ENCODE data around the gene PGLYRP3. TPM values are rescaled to one million over a fixed set of nuclear protein-coding genes. Genes with fewer than 3 reads are reported as not detected.

The PGLYRP3 gene
- not detected in 2 replicates for polyA plus RNA-seq
- polyA minus RNA-seq: not detected in 2 replicates

- Histone ChIP-seq H2AFZ (ENCODE audit: low read depth, low read length) (no peak within 1 kb of the TSS), H3K4me2 (ENCODE audit: low read length) (no peak within 1 kb of the TSS), H3K9ac (ENCODE audit: low read length) (no peak within 1 kb of the TSS), H3K79me2 (replicated peaks; ENCODE audit: insufficient read depth, low read length) (no peaks in the 10 kb centered on the region), H4K20me1 (ENCODE audit: insufficient read depth) (no peaks in the 10 kb centered on the region), H3K27me3 (ENCODE audit: insufficient read depth, low read depth, low read length) (no peaks in the 10 kb centered on the region), H3K27ac (ENCODE audit: low read length) (no peak within 1 kb of the TSS), H3K4me3 (ENCODE audit: low read length) (no peak within 1 kb of the TSS), H3K9me3 (ENCODE audit: low read length) (no peaks in the 10 kb centered on the region), H3F3A (ENCODE audit: insufficient read depth, low read length, poor library complexity, severe bottlenecking) (no peaks in the 10 kb centered on the region), H3K36me3 (ENCODE audit: insufficient read depth, low read length) (no peaks in the 10 kb centered on the region), H3K9me2 (ENCODE audit: insufficient read depth, low read length) (no peaks in the 10 kb centered on the region)
- no peak for TF ChIP-seq EP300 (conservative IDR thresholded peaks at IDR 0.05; ENCODE audit: poor library complexity, severe bottlenecking)
- TF ChIP-seq MXI1 (conservative IDR thresholded peaks at IDR 0.05; ENCODE audit: poor library complexity, severe bottlenecking): no peak
Observed at GRCh38 chr1:153312570-153313186, at the start of gene PGLYRP3. Gene PGLYRP3, minus strand, starts transcription at chr1:153312952. Its CDS starts 2,287 bp downstream, at chr1:153310665.

- H3K79me2 ChIP-seq (replicated peaks; ENCODE audit: insufficient read depth, low read length): no peaks in the 10 kb centered on the region
- H2AFZ ChIP-seq (ENCODE audit: low read depth, low read length): no peak overlapping the region
- H3K27ac ChIP-seq (ENCODE audit: low read length): no peak overlapping the region
- TF ChIP-seq EZH2 (IDR thresholded peaks at IDR 0.05; ENCODE audit: borderline replicate concordance, insufficient read depth, low read length, poor library complexity, severe bottlenecking): no peak
- no peak for TF ChIP-seq CTCF (IDR thresholded peaks at IDR 0.05; ENCODE audit: poor library complexity, severe bottlenecking)
- no peak for TF ChIP-seq REST (IDR thresholded peaks at IDR 0.05; ENCODE audit: borderline replicate concordance)
- TF ChIP-seq RAD21 (conservative IDR thresholded peaks at IDR 0.05): no peak
- H4K20me1 ChIP-seq (ENCODE audit: insufficient read depth): no peaks in the 10 kb centered on the region
- no peak overlapping the region for H3K4me2 ChIP-seq (ENCODE audit: low read length)
- H3K9me3 ChIP-seq (ENCODE audit: low read length): no peaks in the 10 kb centered on the region
- no peak overlapping the region for H3K4me3 ChIP-seq (ENCODE audit: low read length)
- no peaks in the 10 kb centered on the region for H3K36me3 ChIP-seq (ENCODE audit: insufficient read depth, low read length)
- no peak overlapping the region for H3K9ac ChIP-seq (ENCODE audit: low read length)
- no peaks in the 10 kb centered on the region for H3K9me2 ChIP-seq (ENCODE audit: insufficient read depth, low read length)
- H3F3A ChIP-seq (ENCODE audit: insufficient read depth, low read length, poor library complexity, severe bottlenecking): no peaks in the 10 kb centered on the region
- no peaks in the 10 kb centered on the region for H3K27me3 ChIP-seq (ENCODE audit: insufficient read depth, low read depth, low read length)
Observed at GRCh38 chr1:153362187-153362775, 49.5 kb upstream of the PGLYRP3 start.
